Sigmoid colon (tissue), 3 donors: ENCODE results near the gene KIF15.

ENCODE experiments used
- POLR2A ChIP-seq, 2 donors: fragments of 450-650 bp; IDR thresholded peaks; one replicate each; pipeline ENCODE4 v1.6.1; 2016; ENCODE audit warnings: antibody characterized with exemption in 2 of 2, mild to moderate bottlenecking in 2 of 2, moderate library complexity in 2 of 2
- TF ChIP-seq, protein P1 (sequence below), 4 experiments: fragments of 450-650 bp in 3 of 4; fragments of 200-600 bp in 1 of 4; IDR thresholded peaks; one replicate each; pipeline ENCODE4 v1.5.1; 2016 to 2019; ENCODE audit warnings: antibody characterized with exemption in 4 of 4, mild to moderate bottlenecking in 3 of 4, moderate library complexity in 2 of 4

DNA sequence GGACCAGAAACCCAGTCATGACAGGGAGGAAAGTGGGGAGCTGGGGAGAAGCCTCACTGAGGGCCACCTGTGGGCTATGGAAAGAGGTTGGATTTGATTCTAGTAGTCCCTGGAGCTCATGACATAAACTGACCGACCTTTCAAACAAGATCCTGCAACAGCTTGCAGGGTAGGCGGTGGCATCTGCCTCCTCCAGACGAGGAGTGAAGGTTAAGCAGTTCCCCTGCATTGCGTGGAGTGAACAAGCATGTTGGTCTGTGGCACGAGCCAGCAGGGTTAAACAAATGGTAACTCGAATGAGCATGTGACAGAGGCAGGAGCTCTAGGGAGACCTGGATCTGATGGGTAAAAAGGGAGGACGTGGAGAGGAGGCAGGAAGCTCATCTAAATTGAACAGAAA lies 125.5 kb downstream of the KIF15 start:
- TF ChIP-seq, protein P1, sequence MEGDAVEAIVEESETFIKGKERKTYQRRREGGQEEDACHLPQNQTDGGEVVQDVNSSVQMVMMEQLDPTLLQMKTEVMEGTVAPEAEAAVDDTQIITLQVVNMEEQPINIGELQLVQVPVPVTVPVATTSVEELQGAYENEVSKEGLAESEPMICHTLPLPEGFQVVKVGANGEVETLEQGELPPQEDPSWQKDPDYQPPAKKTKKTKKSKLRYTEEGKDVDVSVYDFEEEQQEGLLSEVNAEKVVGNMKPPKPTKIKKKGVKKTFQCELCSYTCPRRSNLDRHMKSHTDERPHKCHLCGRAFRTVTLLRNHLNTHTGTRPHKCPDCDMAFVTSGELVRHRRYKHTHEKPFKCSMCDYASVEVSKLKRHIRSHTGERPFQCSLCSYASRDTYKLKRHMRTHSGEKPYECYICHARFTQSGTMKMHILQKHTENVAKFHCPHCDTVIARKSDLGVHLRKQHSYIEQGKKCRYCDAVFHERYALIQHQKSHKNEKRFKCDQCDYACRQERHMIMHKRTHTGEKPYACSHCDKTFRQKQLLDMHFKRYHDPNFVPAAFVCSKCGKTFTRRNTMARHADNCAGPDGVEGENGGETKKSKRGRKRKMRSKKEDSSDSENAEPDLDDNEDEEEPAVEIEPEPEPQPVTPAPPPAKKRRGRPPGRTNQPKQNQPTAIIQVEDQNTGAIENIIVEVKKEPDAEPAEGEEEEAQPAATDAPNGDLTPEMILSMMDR (IDR thresholded peaks at IDR 0.05) = no peak
- no peak for TF ChIP-seq POLR2A (IDR thresholded peaks at IDR 0.05)
